DND-41 (cell line): ENCODE data around the gene TCAP.

Source experiments
- ATAC-seq: fragments of 200-7000 bp; cut with Tn5 transposase; 3 replicates; pipeline ENCODE4 v1.9.1; 2021; ENCODE audit warnings: low read depth; ENCODE audit not compliant: insufficient read depth
- DNase-seq: peaks from one replicate; pipeline ENCODE4 v3.0.0-alpha.2; 2020
- H2AFZ ChIP-seq: 2 replicates; pipeline ENCODE4 v1.6.0; 2012; ENCODE audit warnings: low read depth, low read length
- H3K27ac ChIP-seq: 2 replicates; pipeline ENCODE4 v1.5.1; 2012; ENCODE audit warnings: low read length, inconsistent platforms
- H3K27me3 ChIP-seq: fragments of 200-600 bp; sonication (generic); 2 replicates; pipeline ENCODE4 v1.6.0; 2012; ENCODE audit warnings: low read length, mild to moderate bottlenecking, inconsistent platforms; ENCODE audit not compliant: insufficient read depth, poor library complexity
- H3K36me3 ChIP-seq: 2 replicates; pipeline ENCODE4 v1.5.1; 2012; ENCODE audit warnings: low read length, inconsistent platforms; ENCODE audit not compliant: insufficient read depth
- H3K4me1 ChIP-seq: 2 replicates; pipeline ENCODE4 v1.5.1; 2012; ENCODE audit warnings: mild to moderate bottlenecking, low read length; ENCODE audit not compliant: insufficient read depth
- H3K4me2 ChIP-seq: 2 replicates; pipeline ENCODE4 v1.6.0; 2012; ENCODE audit warnings: mild to moderate bottlenecking, moderate library complexity, low read length, inconsistent platforms; ENCODE audit not compliant: insufficient read depth
- H3K4me3 ChIP-seq, 2 experiments: fragments of 200-600 bp in 1 of 2; shearing (Covaris generic) in 1 of 2; 2 replicates each; pipeline ENCODE4 v1.5.1; 2012 to 2016; ENCODE audit warnings: inconsistent platforms in 2 of 2, low read length in 2 of 2, mild to moderate bottlenecking in 2 of 2, low read depth in 1 of 2, moderate library complexity in 1 of 2
- H3K79me2 ChIP-seq: 2 replicates; pipeline ENCODE4 v1.6.0; 2012; ENCODE audit warnings: low read length, inconsistent platforms; ENCODE audit not compliant: insufficient read depth
- H3K9ac ChIP-seq: 2 replicates; pipeline ENCODE4 v1.6.0; 2012; ENCODE audit warnings: low read depth, mild to moderate bottlenecking, inconsistent platforms, low read length, moderate library complexity
- H3K9me3 ChIP-seq: 2 replicates; pipeline ENCODE4 v1.5.1; 2012; ENCODE audit warnings: low read length, moderate library complexity, mild to moderate bottlenecking, inconsistent platforms; ENCODE audit not compliant: insufficient read depth, severe bottlenecking
- H4K20me1 ChIP-seq: 2 replicates; pipeline ENCODE4 v1.6.0; 2012; ENCODE audit warnings: low read length; ENCODE audit not compliant: insufficient read depth
- EZH2 ChIP-seq: IDR thresholded peaks from 3 replicates; pipeline ENCODE4 v1.6.1; 2012; ENCODE audit warnings: borderline replicate concordance, low read depth, mild to moderate bottlenecking, moderate library complexity, low read length, inconsistent platforms; ENCODE audit not compliant: severe bottlenecking
- TF ChIP-seq, protein P1 (sequence below): IDR thresholded peaks from 2 replicates; pipeline ENCODE4 v1.5.1; 2012; ENCODE audit warnings: borderline replicate concordance, low read length, moderate library complexity, mild to moderate bottlenecking; ENCODE audit not compliant: poor library complexity, severe bottlenecking; ENCODE audit errors: extremely low read depth

TCAP gene

GRCh38 chr17:39677072-39677471 lies 11.9 kb downstream of the TCAP start:
- no peaks in the 10 kb centered on the region for H3K79me2 ChIP-seq
- H3K4me2 ChIP-seq: no peak overlapping the region
- H3K9me3 ChIP-seq: no peaks in the 10 kb centered on the region
- no peak overlapping the region for H3K4me3 ChIP-seq
- H3K9ac ChIP-seq: no peak overlapping the region
- no peak overlapping the region for H2AFZ ChIP-seq
- peaks cover 10% of the 10 kb centered on the region for H3K4me1 ChIP-seq
- H4K20me1 ChIP-seq: 0 out of 2 replicates have a peak, but pooled peaks cover 3% of the 10 kb centered on the region
- H3K27me3 ChIP-seq: no peaks in the 10 kb centered on the region
- 0 out of 2 replicates have a peak, but pooled peaks cover 5% of the 10 kb centered on the region for H3K36me3 ChIP-seq
- no peak overlapping the region for H3K27ac ChIP-seq
- ATAC-seq: no peak
- no peak for DNase-seq
- TF ChIP-seq EZH2: no peak
- TF ChIP-seq, protein P1, sequence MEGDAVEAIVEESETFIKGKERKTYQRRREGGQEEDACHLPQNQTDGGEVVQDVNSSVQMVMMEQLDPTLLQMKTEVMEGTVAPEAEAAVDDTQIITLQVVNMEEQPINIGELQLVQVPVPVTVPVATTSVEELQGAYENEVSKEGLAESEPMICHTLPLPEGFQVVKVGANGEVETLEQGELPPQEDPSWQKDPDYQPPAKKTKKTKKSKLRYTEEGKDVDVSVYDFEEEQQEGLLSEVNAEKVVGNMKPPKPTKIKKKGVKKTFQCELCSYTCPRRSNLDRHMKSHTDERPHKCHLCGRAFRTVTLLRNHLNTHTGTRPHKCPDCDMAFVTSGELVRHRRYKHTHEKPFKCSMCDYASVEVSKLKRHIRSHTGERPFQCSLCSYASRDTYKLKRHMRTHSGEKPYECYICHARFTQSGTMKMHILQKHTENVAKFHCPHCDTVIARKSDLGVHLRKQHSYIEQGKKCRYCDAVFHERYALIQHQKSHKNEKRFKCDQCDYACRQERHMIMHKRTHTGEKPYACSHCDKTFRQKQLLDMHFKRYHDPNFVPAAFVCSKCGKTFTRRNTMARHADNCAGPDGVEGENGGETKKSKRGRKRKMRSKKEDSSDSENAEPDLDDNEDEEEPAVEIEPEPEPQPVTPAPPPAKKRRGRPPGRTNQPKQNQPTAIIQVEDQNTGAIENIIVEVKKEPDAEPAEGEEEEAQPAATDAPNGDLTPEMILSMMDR: no peak

GRCh38 chr17:39677542-39678339 lies 12.6 kb downstream of the TCAP start:
- Histone ChIP-seq H3K27ac (no peak overlapping the region), H3K4me3 (no peak overlapping the region), H3K36me3 (0 out of 2 replicates have a peak, but pooled peaks cover 5% of the 10 kb centered on the region), H2AFZ (no peak overlapping the region), H3K79me2 (no peaks in the 10 kb centered on the region), H3K27me3 (no peaks in the 10 kb centered on the region), H3K4me2 (no peak overlapping the region), H4K20me1 (0 out of 2 replicates have a peak, but pooled peaks cover 3% of the 10 kb centered on the region), H3K9me3 (no peaks in the 10 kb centered on the region), H3K9ac (no peak overlapping the region), H3K4me1 (peaks cover 10% of the 10 kb centered on the region)
- TF ChIP-seq, protein P1: no peak
- no peak for TF ChIP-seq EZH2
- no peak for ATAC-seq
- DNase-seq: no peak

DNA sequence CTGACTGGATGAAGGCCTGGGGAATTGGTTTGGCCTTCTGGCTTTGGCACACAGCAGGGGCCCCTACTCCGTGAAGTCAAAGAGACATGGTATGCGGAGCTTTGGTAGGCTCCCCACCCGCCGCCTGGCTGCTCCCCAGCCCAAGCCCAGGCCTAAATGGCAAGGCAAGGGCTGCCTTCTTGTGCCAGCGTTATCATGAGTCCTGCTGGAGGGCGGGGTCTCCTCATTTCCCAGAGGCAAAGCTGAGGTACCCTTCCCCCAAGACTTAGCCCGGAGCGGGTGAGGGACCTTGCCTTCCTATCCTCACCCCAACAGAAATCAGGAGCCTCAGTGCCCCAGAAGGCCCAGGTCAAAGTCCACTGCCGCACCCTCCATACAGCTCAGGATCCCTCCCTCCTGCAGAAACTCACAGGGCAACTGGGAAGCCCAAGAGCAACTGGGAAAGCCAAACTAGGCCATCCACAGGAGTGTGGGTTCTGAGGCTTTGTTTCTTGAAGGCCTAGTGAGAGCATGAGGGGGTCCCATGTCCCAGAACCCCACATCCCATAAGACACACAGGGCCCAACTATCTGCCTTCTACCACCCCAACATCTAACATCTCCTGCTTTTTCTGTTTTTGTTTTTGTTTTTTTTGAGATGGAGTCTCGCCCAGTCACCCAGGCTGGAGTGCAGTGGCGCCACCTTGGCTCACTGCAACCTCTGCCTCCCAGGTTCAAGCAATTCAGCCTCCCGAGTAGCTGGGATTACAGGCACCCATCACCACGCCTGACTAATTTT lies 13.4 kb downstream of the TCAP start:
- Histone ChIP-seq H2AFZ (no peak overlapping the region), H3K4me1 (peaks cover 10% of the 10 kb centered on the region), H3K79me2 (no peaks in the 10 kb centered on the region), H3K27me3 (no peaks in the 10 kb centered on the region), H3K9ac (no peak overlapping the region), H4K20me1 (no peaks in the 10 kb centered on the region), H3K36me3 (peaks cover 11% of the 10 kb centered on the region; the same call in 1 of the 2 replicates), H3K4me2 (no peak overlapping the region), H3K9me3 (no peaks in the 10 kb centered on the region), H3K4me3 (no peak overlapping the region), H3K27ac (no peak overlapping the region)
- DNase-seq (no peak), ATAC-seq (no peak)
- TF ChIP-seq, protein P1: no peak
- no peak for TF ChIP-seq EZH2
